ENCODE results near the gene OGG1.

Gene OGG1

GRCh38 chr3:9727041-9727595, 22.6 kb upstream of the OGG1 start:
- no peak for ATAC-seq
- no peak for TF ChIP-seq TSHZ2 (CRISPR knock-in tag; IDR thresholded peaks at IDR 0.05)
- TF ChIP-seq ISL1 (CRISPR knock-in tag; IDR thresholded peaks at IDR 0.05) = no peak
- no peak for TF ChIP-seq SNAI2 (CRISPR knock-in tag; IDR thresholded peaks at IDR 0.05)
- no peak for TF ChIP-seq CSRNP3 (CRISPR knock-in tag; IDR thresholded peaks at IDR 0.05)
- no peak for TF ChIP-seq ZFP3 (CRISPR knock-in tag; IDR thresholded peaks at IDR 0.05)
- no peak for TF ChIP-seq ZNF8 (CRISPR knock-in tag; IDR thresholded peaks at IDR 0.05)
- TF ChIP-seq ZFP30 (CRISPR knock-in tag; IDR thresholded peaks at IDR 0.05) = no peak
- TF ChIP-seq CSDC2 (CRISPR knock-in tag; IDR thresholded peaks at IDR 0.05) = no peak

DNA sequence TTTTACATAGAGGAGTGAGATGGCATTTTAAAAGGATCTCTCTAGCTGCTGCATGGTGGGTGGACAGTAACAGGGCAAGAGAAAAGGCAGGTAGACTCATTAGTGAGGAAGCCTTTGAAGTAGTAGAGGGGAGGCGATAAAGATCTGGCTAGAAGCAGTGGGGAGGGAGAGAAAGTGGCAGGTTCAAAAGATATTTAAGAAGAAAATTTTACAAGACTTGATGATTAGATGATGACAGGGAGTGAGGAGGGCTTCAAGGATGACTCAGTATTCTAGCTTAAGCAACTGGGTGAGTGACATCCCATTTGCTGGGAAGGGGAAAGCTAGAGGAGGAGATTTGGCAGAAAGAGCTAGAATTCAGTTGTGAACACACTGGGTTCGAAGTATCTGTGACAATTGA, 22.0 kb upstream of the OGG1 start:
- no peak for ATAC-seq
- TF ChIP-seq BACH2 (CRISPR knock-in tag; IDR thresholded peaks at IDR 0.05; ENCODE audit: borderline replicate concordance) = no peak
- TF ChIP-seq, protein P1, sequence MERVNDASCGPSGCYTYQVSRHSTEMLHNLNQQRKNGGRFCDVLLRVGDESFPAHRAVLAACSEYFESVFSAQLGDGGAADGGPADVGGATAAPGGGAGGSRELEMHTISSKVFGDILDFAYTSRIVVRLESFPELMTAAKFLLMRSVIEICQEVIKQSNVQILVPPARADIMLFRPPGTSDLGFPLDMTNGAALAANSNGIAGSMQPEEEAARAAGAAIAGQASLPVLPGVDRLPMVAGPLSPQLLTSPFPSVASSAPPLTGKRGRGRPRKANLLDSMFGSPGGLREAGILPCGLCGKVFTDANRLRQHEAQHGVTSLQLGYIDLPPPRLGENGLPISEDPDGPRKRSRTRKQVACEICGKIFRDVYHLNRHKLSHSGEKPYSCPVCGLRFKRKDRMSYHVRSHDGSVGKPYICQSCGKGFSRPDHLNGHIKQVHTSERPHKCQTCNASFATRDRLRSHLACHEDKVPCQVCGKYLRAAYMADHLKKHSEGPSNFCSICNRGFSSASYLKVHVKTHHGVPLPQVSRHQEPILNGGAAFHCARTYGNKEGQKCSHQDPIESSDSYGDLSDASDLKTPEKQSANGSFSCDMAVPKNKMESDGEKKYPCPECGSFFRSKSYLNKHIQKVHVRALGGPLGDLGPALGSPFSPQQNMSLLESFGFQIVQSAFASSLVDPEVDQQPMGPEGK (CRISPR knock-in tag; IDR thresholded peaks at IDR 0.05; ENCODE audit: borderline replicate concordance) = no peak
- no peak for TF ChIP-seq ZNF8 (CRISPR knock-in tag; IDR thresholded peaks at IDR 0.05)
- no peak for TF ChIP-seq GLIS3 (CRISPR knock-in tag; IDR thresholded peaks at IDR 0.05)
- TF ChIP-seq ISL1 (CRISPR knock-in tag; IDR thresholded peaks at IDR 0.05) = no peak
- no peak for TF ChIP-seq ZNF565 (CRISPR knock-in tag; conservative IDR thresholded peaks at IDR 0.05; ENCODE audit: low read depth)
- TF ChIP-seq TOX (CRISPR knock-in tag; IDR thresholded peaks at IDR 0.05; ENCODE audit: borderline replicate concordance) = no peak
- TF ChIP-seq ZNF70 (CRISPR knock-in tag; IDR thresholded peaks at IDR 0.05) = no peak
- TF ChIP-seq ZFP3 (CRISPR knock-in tag; IDR thresholded peaks at IDR 0.05) = no peak
- no peak for TF ChIP-seq PPARA (CRISPR knock-in tag; IDR thresholded peaks at IDR 0.05; ENCODE audit: borderline replicate concordance)

DNA sequence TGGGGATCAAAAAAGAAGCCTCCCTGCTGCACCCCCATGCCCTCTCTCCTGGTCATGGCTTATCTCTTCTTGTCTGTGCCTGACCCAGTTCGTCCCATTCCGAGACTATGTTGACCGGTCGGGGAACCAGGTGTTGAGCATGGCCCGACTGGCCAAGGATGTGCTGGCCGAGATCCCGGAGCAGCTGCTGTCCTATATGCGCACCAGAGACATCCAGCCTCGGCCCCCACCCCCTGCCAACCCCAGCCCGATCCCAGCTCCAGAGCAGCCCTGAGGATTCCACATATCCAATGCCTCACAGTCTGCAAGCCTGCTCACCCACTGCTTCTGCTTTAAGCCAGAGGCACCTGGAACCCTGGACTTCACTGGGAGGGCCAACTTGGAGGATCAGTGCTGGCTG, 20.3 kb upstream of the OGG1 start:
- TF ChIP-seq CSDC2 (CRISPR knock-in tag; IDR thresholded peaks at IDR 0.05) (no peak), TOX (CRISPR knock-in tag; IDR thresholded peaks at IDR 0.05; ENCODE audit: borderline replicate concordance) (no peak), BACH2 (CRISPR knock-in tag; IDR thresholded peaks at IDR 0.05; ENCODE audit: borderline replicate concordance) (no peak), ZNF565 (CRISPR knock-in tag; conservative IDR thresholded peaks at IDR 0.05; ENCODE audit: low read depth) (no peak), ISL1 (CRISPR knock-in tag; IDR thresholded peaks at IDR 0.05) (no peak), TSHZ2 (CRISPR knock-in tag; IDR thresholded peaks at IDR 0.05) (no peak), ZNF8 (CRISPR knock-in tag; IDR thresholded peaks at IDR 0.05) (no peak), TCF4 (CRISPR knock-in tag; IDR thresholded peaks at IDR 0.05; ENCODE audit: borderline replicate concordance) (no peak), ZFP30 (CRISPR knock-in tag; IDR thresholded peaks at IDR 0.05) (no peak), GLIS3 (CRISPR knock-in tag; IDR thresholded peaks at IDR 0.05) (no peak)
- TF ChIP-seq, protein P1 (CRISPR knock-in tag; IDR thresholded peaks at IDR 0.05; ENCODE audit: borderline replicate concordance) = no peak
- no peak for ATAC-seq
